Prostate gland (tissue), 2 donors: ENCODE measurements around the gene EFCAB10. TPM values are rescaled to one million over a fixed set of nuclear protein-coding genes. Genes with fewer than 3 reads are reported as not detected.
"Not testable (repeated sequence)": the region's sequence is repeated elsewhere in the genome, so short reads cannot be mapped to it uniquely, and the experiment has no call there.

Source experiments
- DNase-seq: peaks from one replicate; pipeline ENCODE4 v3.0.0-alpha.2; 2019; ENCODE audit warnings: low spot score
- H3K27ac ChIP-seq, 2 donors: fragments of 200-600 bp; sonication (generic); 2 replicates each; pipeline ENCODE4 v1.5.1; 2017 to 2019
- H3K27me3 ChIP-seq: fragments of 200-600 bp; sonication (generic); replicated peaks from 2 replicates; pipeline ENCODE4 v1.5.1; 2019; ENCODE audit not compliant: insufficient read depth
- H3K36me3 ChIP-seq, 2 donors: fragments of 200-600 bp; sonication (generic); 1 replicate in 1 of 2; 2 replicates in 1 of 2; pipeline versions ENCODE4 v1.5.1 to v1.8.1; 2017 to 2019
- H3K4me1 ChIP-seq: fragments of 200-600 bp; sonication (generic); replicated peaks from 2 replicates; pipeline ENCODE4 v1.5.1; 2019
- H3K4me3 ChIP-seq, 2 donors: fragments of 200-600 bp; sonication (generic); 2 replicates each; pipeline ENCODE4 v1.5.1; 2017 to 2019
- H3K9me3 ChIP-seq: fragments of 200-600 bp; sonication (generic); 2 replicates; pipeline ENCODE4 v1.5.1; 2017
- POLR2A ChIP-seq: fragments of 450-650 bp; IDR thresholded peaks from one replicate; pipeline ENCODE4 v1.6.1; 2016; ENCODE audit warnings: antibody characterized with exemption, mild to moderate bottlenecking
- POLR2AphosphoS5 ChIP-seq: sonication (generic); formaldehyde crosslinking; IDR thresholded peaks from one replicate; pipeline ENCODE4 v1.6.1; 2017; ENCODE audit warnings: antibody characterized with exemption
- WGBS: methylation state at CpG from one replicate; pipeline ENCODE4 v1.1.5; 2018; 5-methylcytosine and 5-hydroxymethylcytosine counted together
- intact Hi-C: fragments of 100-400 bp; cut with DNase I; formaldehyde crosslinking; loops from one replicate; pipeline ENCODE4 v1.14.2; 2022
- total RNA-seq, 2 donors: library from RNA; depleted of rRNA; stranded (reverse); fragments of >200 nt; gene quantifications; one replicate each; pipeline ENCODE4 v1.1.0, GENCODE V29; 2016
- TF ChIP-seq, protein P1 (sequence below), 4 experiments: fragments of 200-600 bp in 2 of 4; fragments of 450-650 bp in 2 of 4; sonication (generic) in 2 of 4; IDR thresholded peaks; 1 replicate in 3 of 4; 2 replicates in 1 of 4; pipeline ENCODE4 v1.5.1; 2016 to 2019; ENCODE audit warnings: antibody characterized with exemption in 4 of 4, mild to moderate bottlenecking in 2 of 4, moderate library complexity in 2 of 4

The EFCAB10 gene
- total RNA-seq, 2 donors from 2014 or later: 6.4 TPM; not detected in 1

DNA sequence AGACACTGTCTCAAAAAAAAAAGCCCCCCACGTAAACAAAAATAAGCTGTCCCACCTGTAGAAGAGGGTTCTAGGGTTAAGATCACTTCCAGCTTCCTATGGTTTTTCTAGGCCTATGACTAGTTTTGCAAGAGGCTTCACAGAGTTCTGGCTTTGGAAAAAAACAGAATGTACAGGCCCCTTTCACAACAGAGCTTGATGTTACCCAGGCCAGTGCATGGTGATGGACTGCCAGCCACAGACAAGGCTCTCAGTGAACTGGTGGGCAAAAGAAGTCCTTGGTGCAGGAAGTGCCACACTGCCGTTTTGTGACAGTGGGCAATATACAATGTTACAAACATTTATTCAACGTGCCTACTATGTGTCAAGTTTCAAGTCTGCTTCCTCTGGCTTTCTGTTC lies 18.3 kb upstream of the EFCAB10 start:
- 79% methylated on average over 3 of the region's 3 CpGs for WGBS
- Histone ChIP-seq H3K36me3 (no peaks in the 10 kb centered on the region), H3K9me3 (no peaks in the 10 kb centered on the region), H3K27me3 (no peaks in the 10 kb centered on the region), H3K4me1 (no peaks in the 10 kb centered on the region), H3K27ac (no peak overlapping the region), H3K4me3 (no peak overlapping the region)
- no peak for DNase-seq
- no peak for TF ChIP-seq POLR2A
- TF ChIP-seq, protein P1, sequence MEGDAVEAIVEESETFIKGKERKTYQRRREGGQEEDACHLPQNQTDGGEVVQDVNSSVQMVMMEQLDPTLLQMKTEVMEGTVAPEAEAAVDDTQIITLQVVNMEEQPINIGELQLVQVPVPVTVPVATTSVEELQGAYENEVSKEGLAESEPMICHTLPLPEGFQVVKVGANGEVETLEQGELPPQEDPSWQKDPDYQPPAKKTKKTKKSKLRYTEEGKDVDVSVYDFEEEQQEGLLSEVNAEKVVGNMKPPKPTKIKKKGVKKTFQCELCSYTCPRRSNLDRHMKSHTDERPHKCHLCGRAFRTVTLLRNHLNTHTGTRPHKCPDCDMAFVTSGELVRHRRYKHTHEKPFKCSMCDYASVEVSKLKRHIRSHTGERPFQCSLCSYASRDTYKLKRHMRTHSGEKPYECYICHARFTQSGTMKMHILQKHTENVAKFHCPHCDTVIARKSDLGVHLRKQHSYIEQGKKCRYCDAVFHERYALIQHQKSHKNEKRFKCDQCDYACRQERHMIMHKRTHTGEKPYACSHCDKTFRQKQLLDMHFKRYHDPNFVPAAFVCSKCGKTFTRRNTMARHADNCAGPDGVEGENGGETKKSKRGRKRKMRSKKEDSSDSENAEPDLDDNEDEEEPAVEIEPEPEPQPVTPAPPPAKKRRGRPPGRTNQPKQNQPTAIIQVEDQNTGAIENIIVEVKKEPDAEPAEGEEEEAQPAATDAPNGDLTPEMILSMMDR (IDR thresholded peaks at IDR 0.05): no peak
- no peak for TF ChIP-seq POLR2AphosphoS5
- intact Hi-C loops: no loop called here

DNA sequence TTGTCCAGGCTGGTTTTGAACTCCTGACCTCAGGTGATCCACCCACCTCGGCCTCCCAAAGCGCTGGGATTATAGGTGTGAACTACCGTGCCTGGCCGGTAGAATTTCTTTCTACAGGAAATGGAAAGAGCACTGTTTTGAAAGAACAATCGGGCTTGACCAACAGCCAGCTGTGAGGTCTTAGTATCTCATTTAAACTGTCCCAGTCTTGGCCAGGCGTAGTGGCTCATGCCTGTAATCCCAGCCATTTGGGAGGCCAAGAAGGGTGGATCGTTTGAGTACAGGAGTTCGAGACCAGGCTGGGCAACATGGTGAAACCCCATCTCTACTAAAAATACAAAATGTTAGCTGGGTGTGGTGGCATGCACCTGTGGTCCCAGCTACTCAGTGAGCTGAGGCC lies 17.8 kb upstream of the EFCAB10 start:
- H3K9me3 ChIP-seq, H3K4me1 ChIP-seq, H3K27ac ChIP-seq, intact Hi-C loops, DNase-seq, H3K36me3 ChIP-seq, H3K27me3 ChIP-seq, H3K4me3 ChIP-seq: not testable (repeated sequence)
- WGBS: 94% methylated on average over 8 of the region's 8 CpGs

DNA sequence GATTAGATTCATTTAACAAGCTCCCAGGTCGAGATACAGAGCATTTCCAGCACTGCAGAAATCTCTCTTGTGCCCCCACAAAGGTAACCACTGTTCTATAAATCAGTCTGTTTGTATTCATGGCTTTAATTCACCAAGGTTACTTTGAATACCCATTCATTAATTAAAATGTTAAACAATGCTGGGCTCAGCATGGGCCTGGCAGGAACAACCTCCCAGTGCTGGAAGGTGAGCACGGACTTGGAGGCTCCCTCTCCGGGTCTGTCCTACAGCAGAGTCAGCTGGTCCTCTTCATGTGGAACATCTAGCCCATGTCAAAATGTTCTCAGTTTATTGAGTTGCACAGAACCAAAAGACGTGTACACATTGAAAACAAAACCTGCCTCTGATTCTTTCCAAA lies 15.6 kb upstream of the EFCAB10 start:
- Histone ChIP-seq H3K36me3 (no peaks in the 10 kb centered on the region), H3K4me1 (no peaks in the 10 kb centered on the region), H3K27ac (no peak overlapping the region), H3K4me3 (no peak overlapping the region), H3K9me3 (no peaks in the 10 kb centered on the region), H3K27me3 (no peaks in the 10 kb centered on the region)
- TF ChIP-seq POLR2AphosphoS5 (no peak), POLR2A (no peak)
- TF ChIP-seq, protein P1 (IDR thresholded peaks at IDR 0.05): no peak
- intact Hi-C loops: no loop called here
- no peak for DNase-seq
- WGBS: 36% methylated on average over 4 of the region's 4 CpGs

DNA sequence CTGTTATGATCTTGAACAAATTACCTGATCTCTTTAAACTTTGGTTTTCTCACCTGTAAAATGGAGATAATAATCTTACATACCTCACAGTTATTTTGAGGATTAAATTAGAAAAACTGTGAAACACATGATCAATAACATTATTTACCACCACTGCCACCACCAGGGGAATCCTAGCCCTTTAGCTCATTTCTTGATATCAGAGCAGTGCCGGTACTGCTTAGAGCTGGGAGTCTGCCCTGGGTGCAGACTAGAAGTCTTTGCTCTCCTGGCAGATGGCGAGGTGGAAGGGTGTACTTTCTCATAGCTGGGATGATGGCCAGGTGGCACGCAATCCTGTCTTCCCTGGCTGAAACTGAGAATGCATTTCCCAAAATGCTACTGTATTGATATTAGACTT lies 12.7 kb upstream of the EFCAB10 start:
- Histone ChIP-seq H3K36me3 (no peaks in the 10 kb centered on the region), H3K4me3 (no peak overlapping the region), H3K4me1 (no peaks in the 10 kb centered on the region), H3K27ac (no peak overlapping the region), H3K27me3 (no peaks in the 10 kb centered on the region), H3K9me3 (no peaks in the 10 kb centered on the region)
- WGBS: 12% methylated on average over 3 of the region's 3 CpGs
- TF ChIP-seq POLR2AphosphoS5 (no peak), POLR2A (no peak)
- TF ChIP-seq, protein P1 (IDR thresholded peaks at IDR 0.05): no peak
- DNase-seq: peak; percentile 28
- intact Hi-C loops: no loop called here

DNA sequence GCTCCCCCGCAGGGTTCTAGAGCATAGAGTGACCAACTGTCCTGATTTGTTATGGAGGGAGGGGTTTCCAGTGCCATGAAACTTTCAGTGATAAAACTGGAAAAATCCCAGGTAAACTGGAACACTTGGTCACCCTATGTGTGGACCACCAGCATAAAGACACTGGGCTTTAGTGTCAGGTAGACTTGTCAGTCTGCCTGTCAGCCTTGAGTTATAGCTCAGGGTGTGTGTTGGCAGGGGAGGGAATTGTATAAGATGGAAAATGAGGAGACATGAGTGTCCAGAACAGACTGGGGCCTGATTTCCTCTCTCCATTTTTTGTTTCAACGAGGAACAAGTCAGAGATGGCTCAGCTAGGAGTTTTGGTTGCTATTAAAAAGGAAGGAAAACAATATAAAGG lies 10.2 kb upstream of the EFCAB10 start:
- H3K27ac ChIP-seq: no peak overlapping the region
- H3K36me3 ChIP-seq: no peaks in the 10 kb centered on the region
- no peaks in the 10 kb centered on the region for H3K27me3 ChIP-seq
- H3K4me1 ChIP-seq: no peaks in the 10 kb centered on the region
- no peak for DNase-seq
- intact Hi-C loops: no loop called here
- WGBS: 62% methylated on average over 2 of the region's 2 CpGs
- no peaks in the 10 kb centered on the region for H3K9me3 ChIP-seq
- no peak overlapping the region for H3K4me3 ChIP-seq
- no peak for TF ChIP-seq POLR2A
- TF ChIP-seq POLR2AphosphoS5: no peak
- TF ChIP-seq, protein P1 (IDR thresholded peaks at IDR 0.05): no peak
